Activated naive CD8-positive, alpha-beta T cell treated with anti-CD3 and anti-CD28 coated beads, Interleukin-2, amount 10 ng/mL, durations not matched to agents 7 days and 5 days (primary cell): ENCODE measurements around the gene SMAD1. TPM values are rescaled to one million over a fixed set of nuclear protein-coding genes. Genes with fewer than 3 reads are reported as not detected.
"Not testable (repeated sequence)": the region's sequence is repeated elsewhere in the genome, so short reads cannot be mapped to it uniquely, and the experiment has no call there.

Experiments
- ATAC-seq: fragments of 150-1000 bp; cut with Tn5 transposase; one replicate; pipeline ENCODE4 v1.10.0; 2021; ENCODE audit warnings: low read depth, moderate library complexity
- POLR2A ChIA-PET: fragments of 350-600 bp; sonication (Branson Sonifier 250); formaldehyde crosslinking; loops from one replicate; lab custom pipeline; 2021; ENCODE audit warnings: antibody characterized with exemption; lab: Charles Lee
- DNase-seq: peaks from one replicate; pipeline ENCODE4 v3.0.0; 2021
- H3K27ac Mint-ChIP-seq: one replicate; pipeline ENCODE4 v1.8.0; 2022; ENCODE audit warnings: mild to moderate bottlenecking, mixed read lengths
- H3K27me3 Mint-ChIP-seq: one replicate; pipeline ENCODE4 v1.8.0; 2022; ENCODE audit warnings: mild to moderate bottlenecking, moderate library complexity, mixed read lengths
- H3K36me3 Mint-ChIP-seq: one replicate; pipeline ENCODE4 v1.8.0; 2021; ENCODE audit warnings: mild to moderate bottlenecking, mixed read lengths
- H3K4me1 Mint-ChIP-seq: one replicate; pipeline ENCODE4 v1.8.0; 2021; ENCODE audit warnings: mixed read lengths
- H3K4me3 Mint-ChIP-seq: one replicate; pipeline ENCODE4 v1.8.0; 2022; ENCODE audit warnings: mild to moderate bottlenecking, moderate library complexity, mixed read lengths
- H3K9me3 Mint-ChIP-seq: one replicate; pipeline ENCODE4 v1.8.0; 2021; ENCODE audit warnings: mixed read lengths
- total RNA-seq, 2 experiments: library from RNA; stranded (reverse); gene quantifications; one replicate each; pipeline ENCODE4 v1.2.3, GENCODE V29; 2021

The SMAD1 gene
- total RNA-seq, 2 experiments from 2014 or later: 0.25 to 0.96 TPM

GRCh38 chr4:145565328-145565727, 83.7 kb downstream of the SMAD1 start:
- H3K9me3 Mint-ChIP-seq: no peaks in the 10 kb centered on the region
- POLR2A ChIA-PET: no interaction called here
- no peaks in the 10 kb centered on the region for H3K4me1 Mint-ChIP-seq
- H3K27ac Mint-ChIP-seq: no peak overlapping the region
- H3K4me3 Mint-ChIP-seq: no peak overlapping the region
- no peaks in the 10 kb centered on the region for H3K36me3 Mint-ChIP-seq
- ATAC-seq (no peak), DNase-seq (no peak)
- H3K27me3 Mint-ChIP-seq: peaks cover 5% of the 10 kb centered on the region

DNA sequence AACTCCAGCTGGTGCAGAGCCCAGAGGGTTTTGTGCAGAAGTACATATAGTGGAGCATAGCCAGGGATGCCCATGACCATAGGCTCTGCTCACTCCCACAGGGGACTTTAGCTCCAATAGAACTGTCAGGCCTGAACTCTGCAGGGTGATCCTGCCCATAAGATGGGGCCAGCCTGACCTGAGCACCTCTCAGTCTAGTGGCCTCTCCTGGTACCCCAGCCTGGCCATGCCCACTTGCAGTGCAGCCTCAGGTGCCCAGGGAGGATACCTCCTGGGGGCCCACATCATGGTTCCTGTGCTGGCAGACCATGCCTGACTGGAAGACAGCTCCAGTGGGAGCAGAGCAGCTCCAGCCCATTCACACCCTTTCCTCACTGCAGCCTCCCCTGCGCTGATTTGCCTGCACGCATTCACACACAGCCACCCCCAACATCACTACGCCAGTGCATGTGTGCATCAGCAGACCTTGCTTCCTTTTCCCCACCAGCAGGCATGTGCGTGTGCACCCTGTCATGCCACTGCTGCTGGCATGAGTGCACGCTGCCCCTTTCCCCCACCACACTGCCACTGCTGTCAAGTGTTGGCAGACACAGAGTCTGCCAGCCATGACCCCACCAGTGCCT, 84.5 kb downstream of the SMAD1 start:
- no peaks in the 10 kb centered on the region for H3K9me3 Mint-ChIP-seq
- DNase-seq: no peak
- no peak overlapping the region for H3K4me3 Mint-ChIP-seq
- H3K27ac Mint-ChIP-seq: no peak overlapping the region
- H3K27me3 Mint-ChIP-seq: peaks cover 5% of the 10 kb centered on the region
- POLR2A ChIA-PET: no interaction called here
- no peaks in the 10 kb centered on the region for H3K4me1 Mint-ChIP-seq
- no peak for ATAC-seq
- no peaks in the 10 kb centered on the region for H3K36me3 Mint-ChIP-seq

GRCh38 chr4:145566768-145567167, 85.1 kb downstream of the SMAD1 start:
- no peaks in the 10 kb centered on the region for H3K36me3 Mint-ChIP-seq
- H3K27me3 Mint-ChIP-seq: peaks cover 5% of the 10 kb centered on the region
- ATAC-seq (no peak), DNase-seq (no peak)
- H3K9me3 Mint-ChIP-seq: no peaks in the 10 kb centered on the region
- POLR2A ChIA-PET: no interaction called here
- H3K4me3 Mint-ChIP-seq: no peak overlapping the region
- no peak overlapping the region for H3K27ac Mint-ChIP-seq
- no peaks in the 10 kb centered on the region for H3K4me1 Mint-ChIP-seq

GRCh38 chr4:145567516-145567915, 85.9 kb downstream of the SMAD1 start:
- no peaks in the 10 kb centered on the region for H3K4me1 Mint-ChIP-seq
- no peaks in the 10 kb centered on the region for H3K36me3 Mint-ChIP-seq
- no peak overlapping the region for H3K27ac Mint-ChIP-seq
- POLR2A ChIA-PET: no interaction called here
- H3K9me3 Mint-ChIP-seq: peaks cover 4% of the 10 kb centered on the region
- peaks cover 5% of the 10 kb centered on the region for H3K27me3 Mint-ChIP-seq
- ATAC-seq (no peak), DNase-seq (no peak)
- no peak overlapping the region for H3K4me3 Mint-ChIP-seq

DNA sequence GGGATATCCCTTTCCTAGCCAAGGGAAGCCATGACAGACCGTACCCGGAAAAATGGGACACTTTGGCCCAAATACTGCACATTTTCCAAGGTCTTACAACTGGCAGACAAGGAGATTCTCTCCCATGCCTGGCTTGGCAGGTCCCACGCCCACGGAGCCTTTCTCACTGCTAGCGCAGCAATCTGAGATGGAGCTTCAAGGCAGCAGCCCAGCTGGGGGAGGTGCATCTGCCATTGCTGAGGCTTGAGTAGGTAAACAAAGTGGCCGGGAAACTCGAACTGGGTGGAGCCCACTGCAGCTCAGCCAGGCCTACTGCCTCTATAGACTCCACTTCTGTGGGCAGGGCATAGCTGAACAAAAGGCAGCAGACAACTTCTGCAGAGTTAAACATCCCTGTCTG, 92.9 kb downstream of the SMAD1 start:
- H3K4me3 Mint-ChIP-seq, H3K4me1 Mint-ChIP-seq, H3K36me3 Mint-ChIP-seq, ATAC-seq, DNase-seq, POLR2A ChIA-PET, H3K27ac Mint-ChIP-seq, H3K27me3 Mint-ChIP-seq, H3K9me3 Mint-ChIP-seq: not testable (repeated sequence)

DNA sequence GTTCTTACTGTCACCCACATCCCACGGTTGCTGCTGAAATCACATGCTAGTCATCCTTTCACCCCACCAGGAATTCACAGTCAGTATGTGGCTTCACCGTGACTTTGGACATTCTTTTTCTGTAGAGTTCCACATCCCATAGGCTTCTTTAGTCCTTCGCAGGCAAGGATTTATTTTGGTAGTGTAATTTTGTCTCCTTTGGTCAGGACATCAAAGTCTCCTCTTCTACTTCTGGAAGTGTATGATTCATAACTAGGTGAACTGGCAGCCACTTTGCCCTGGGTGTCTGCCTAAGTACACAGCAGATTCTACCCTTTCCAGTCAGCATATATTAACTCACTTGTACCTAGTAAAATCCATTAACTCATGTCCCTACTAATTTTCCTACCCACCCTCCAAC, 99.3 kb downstream of the SMAD1 start:
- Mint-ChIP-seq H3K36me3 (no peaks in the 10 kb centered on the region), H3K27ac (no peak overlapping the region), H3K4me3 (no peak overlapping the region), H3K4me1 (no peaks in the 10 kb centered on the region), H3K9me3 (peaks cover 7% of the 10 kb centered on the region), H3K27me3 (peaks cover 10% of the 10 kb centered on the region)
- ATAC-seq: no peak
- DNase-seq: no peak
- POLR2A ChIA-PET: no interaction called here

DNA sequence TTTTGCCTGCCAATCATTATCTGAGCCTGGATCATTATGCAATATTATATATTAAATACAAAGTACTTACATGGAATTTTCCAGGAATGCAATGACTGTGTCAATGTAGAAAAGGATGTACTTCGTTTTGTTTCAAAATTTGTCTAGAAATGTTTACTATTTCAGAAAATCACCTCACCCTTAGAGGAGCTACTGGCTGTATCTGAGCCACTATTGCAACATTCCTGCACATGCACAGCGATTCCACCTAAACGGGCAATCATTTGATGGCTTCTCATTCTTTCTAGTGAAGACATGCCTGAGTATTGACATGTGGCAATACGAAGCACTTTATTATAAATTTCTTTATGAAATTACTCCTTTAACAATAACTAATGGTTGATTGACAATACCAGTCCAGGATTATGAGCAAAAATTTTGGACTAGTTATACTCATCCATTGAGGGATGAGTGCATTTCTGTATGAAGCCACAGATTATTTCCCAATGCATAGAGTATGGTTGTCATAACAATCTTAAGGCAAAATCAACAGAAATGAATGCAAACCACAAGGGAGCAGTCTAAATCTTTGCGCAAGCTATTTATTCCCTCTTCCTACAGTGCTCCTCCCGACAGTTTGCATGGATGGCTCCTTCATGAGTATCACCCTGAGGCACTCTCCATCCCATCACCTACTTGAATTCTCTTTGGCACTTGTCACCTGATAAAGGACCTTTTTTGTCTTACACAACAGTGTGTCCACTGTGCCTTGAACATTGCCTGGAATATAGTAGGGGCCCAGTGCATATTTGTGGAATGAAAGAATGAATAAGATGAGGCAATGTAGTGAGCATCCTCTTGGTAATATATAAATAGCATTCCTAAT, 101.8 kb downstream of the SMAD1 start:
- POLR2A ChIA-PET: no interaction called here
- peaks cover 7% of the 10 kb centered on the region for H3K9me3 Mint-ChIP-seq
- no peaks in the 10 kb centered on the region for H3K36me3 Mint-ChIP-seq
- no peak overlapping the region for H3K4me3 Mint-ChIP-seq
- no peaks in the 10 kb centered on the region for H3K4me1 Mint-ChIP-seq
- ATAC-seq (no peak), DNase-seq (no peak)
- no peak overlapping the region for H3K27ac Mint-ChIP-seq
- peaks cover 21% of the 10 kb centered on the region for H3K27me3 Mint-ChIP-seq

DNA sequence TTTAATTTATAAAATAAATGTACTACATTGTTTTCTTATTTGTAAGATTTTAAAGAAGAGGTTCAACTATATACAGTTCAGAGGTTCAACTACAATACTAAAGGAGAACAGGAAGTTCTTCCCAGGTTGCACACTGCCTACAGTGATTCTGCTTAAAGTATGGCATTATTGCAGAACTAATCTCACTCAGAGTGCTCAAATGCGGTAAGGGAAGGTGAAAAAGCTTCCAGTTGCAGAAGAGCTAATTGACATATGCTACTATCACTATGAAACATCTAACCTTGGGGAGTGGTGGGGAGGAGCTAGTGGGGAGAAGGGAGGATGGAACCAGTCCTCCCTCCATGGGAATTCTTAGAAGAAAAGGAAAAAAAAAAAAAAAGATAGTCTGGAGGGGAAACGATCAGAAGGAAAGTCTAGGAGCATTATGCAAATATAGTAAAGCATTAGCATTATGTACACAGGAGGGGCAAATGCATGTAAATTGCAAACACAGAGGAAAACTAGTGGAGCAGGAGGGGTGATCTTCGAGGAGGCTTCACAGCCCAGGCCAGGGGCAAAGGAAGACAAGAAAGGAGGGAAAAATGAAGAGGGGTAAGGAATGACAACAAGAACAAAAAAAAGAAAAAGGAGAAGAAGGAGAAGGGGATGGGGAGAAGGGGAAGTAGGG, 105.6 kb downstream of the SMAD1 start:
- no peak overlapping the region for H3K27ac Mint-ChIP-seq
- ATAC-seq (no peak), DNase-seq (no peak)
- peaks cover 22% of the 10 kb centered on the region for H3K27me3 Mint-ChIP-seq
- H3K4me3 Mint-ChIP-seq: no peak overlapping the region
- POLR2A ChIA-PET: no interaction called here
- H3K4me1 Mint-ChIP-seq: no peaks in the 10 kb centered on the region
- no peaks in the 10 kb centered on the region for H3K9me3 Mint-ChIP-seq
- no peaks in the 10 kb centered on the region for H3K36me3 Mint-ChIP-seq

GRCh38 chr4:145589381-145589780, 107.7 kb downstream of the SMAD1 start:
- DNase-seq, POLR2A ChIA-PET, H3K4me1 Mint-ChIP-seq, H3K36me3 Mint-ChIP-seq, ATAC-seq, H3K4me3 Mint-ChIP-seq, H3K27ac Mint-ChIP-seq, H3K9me3 Mint-ChIP-seq: not testable (repeated sequence)
- peaks cover 22% of the 10 kb centered on the region for H3K27me3 Mint-ChIP-seq

DNA sequence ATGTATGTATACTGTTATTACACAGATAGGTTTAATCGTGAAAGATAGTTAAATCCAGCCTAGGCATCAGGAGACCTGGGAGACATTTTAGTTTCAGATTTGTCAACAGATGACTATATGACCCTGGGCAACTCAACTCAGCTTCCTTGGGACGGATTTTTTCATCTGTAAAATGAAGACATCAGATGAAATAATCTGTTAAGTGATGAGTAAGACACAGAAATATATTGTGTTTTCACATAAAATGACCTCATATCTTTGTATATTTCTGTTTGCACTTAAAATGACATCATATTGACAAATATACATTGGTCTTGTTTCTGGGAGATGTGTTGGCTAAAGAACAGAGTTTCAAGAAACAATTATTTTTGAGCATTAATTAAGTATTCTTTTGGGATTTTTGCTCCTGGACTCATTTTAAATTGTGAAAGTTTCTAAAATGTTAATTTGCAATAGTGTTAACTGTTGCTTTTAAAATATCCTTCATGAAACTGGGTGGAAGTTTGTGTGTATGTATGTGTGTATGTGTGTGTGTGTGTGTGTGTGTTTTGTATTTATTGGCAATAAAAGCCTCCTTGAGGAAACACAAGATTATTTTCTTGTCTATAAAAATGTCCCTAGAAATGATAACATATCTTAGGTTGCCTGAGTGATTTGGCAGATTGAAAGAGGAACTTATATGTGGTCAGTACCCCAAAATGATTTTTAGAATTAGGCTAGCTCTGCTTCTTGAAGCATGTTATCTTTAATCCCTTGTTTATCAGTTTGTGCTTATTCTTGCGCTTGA, 108.5 kb downstream of the SMAD1 start:
- no peak for ATAC-seq
- H3K9me3 Mint-ChIP-seq: peaks cover 6% of the 10 kb centered on the region
- DNase-seq: no peak
- POLR2A ChIA-PET: no interaction called here
- H3K4me3 Mint-ChIP-seq: no peak overlapping the region
- H3K36me3 Mint-ChIP-seq: no peaks in the 10 kb centered on the region
- no peaks in the 10 kb centered on the region for H3K4me1 Mint-ChIP-seq
- H3K27ac Mint-ChIP-seq: no peak overlapping the region
- peaks cover 25% of the 10 kb centered on the region for H3K27me3 Mint-ChIP-seq

DNA sequence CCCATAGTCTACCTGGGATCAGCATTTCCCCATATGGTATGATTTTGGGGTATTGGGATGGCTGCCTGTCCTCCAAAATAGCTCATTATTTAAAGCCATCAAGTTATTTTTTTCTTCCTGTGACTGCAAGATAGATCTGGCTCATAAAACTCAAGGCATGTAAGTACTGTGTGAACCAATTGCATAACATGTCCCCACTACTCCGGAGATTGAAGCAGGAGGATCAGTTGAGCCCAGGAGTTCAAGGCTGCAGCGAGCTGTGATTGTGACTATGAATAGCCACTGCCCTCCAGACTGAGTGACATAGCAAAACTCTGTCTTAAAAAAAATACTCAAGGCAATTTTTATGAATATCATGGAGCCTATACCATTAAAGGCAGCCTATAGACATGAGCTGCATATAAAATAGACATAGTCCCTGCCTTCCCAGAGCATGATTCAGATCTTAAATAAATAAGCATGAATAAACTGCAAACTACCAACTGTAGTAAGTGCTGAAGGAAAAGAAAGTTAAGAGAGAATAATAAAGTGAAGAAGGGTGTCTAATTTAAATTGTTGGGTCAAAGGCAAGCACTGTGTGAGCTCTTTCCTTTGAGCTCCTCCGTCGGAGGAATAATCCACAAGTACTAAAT, 120.6 kb downstream of the SMAD1 start:
- no peaks in the 10 kb centered on the region for H3K4me1 Mint-ChIP-seq
- peaks cover 8% of the 10 kb centered on the region for H3K9me3 Mint-ChIP-seq
- POLR2A ChIA-PET: no interaction called here
- H3K4me3 Mint-ChIP-seq: no peak overlapping the region
- peaks cover 22% of the 10 kb centered on the region for H3K27me3 Mint-ChIP-seq
- H3K27ac Mint-ChIP-seq: no peak overlapping the region
- DNase-seq (no peak), ATAC-seq (no peak)
- H3K36me3 Mint-ChIP-seq: peaks cover 3% of the 10 kb centered on the region

DNA sequence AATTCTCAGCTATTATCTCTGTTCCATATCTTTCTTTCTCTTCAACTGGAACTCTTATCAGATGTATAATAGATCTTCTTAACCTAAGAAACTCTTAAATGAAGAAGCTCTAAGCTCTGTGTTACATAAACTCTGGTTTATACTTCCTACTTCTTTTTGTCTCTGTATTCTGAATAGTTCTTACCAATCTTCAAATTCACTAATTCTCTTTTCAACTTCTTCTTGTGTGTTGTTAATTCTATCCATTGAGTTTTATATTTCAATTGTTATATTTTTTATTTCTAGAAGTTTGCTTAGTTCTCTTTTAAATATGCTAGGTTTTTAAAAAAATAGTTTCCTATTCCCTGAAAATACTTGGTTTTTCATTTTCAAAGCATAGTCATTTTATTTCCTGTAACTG, 124.3 kb downstream of the SMAD1 start:
- H3K27me3 Mint-ChIP-seq: peaks cover 18% of the 10 kb centered on the region
- ATAC-seq: no peak
- DNase-seq: no peak
- no peak overlapping the region for H3K27ac Mint-ChIP-seq
- H3K4me1 Mint-ChIP-seq: peaks cover 5% of the 10 kb centered on the region
- peaks cover 3% of the 10 kb centered on the region for H3K36me3 Mint-ChIP-seq
- H3K9me3 Mint-ChIP-seq: peaks cover 8% of the 10 kb centered on the region
- POLR2A ChIA-PET: no interaction called here
- H3K4me3 Mint-ChIP-seq: no peak overlapping the region
